Central memory CD8-positive, alpha-beta T cell (primary cell): ENCODE data around the gene HSD17B8.

Experiments
- ATAC-seq: fragments of 150-1000 bp; cut with Tn5 transposase; replicated peaks from 2 replicates; pipeline ENCODE4 v1.10.0; 2022; ENCODE audit warnings: mild to moderate bottlenecking, moderate FRiP score, moderate number of reproducible peaks; ENCODE audit not compliant: poor library complexity, severe bottlenecking; ENCODE audit errors: extremely low read depth
- DNase-seq, 2 donors: peaks; one replicate each; pipeline ENCODE4 v3.0.0; 2021; ENCODE audit warnings: low spot score in 2 of 2
- H3K27ac Mint-ChIP-seq: one replicate; pipeline ENCODE4 v1.8.0; 2022; ENCODE audit warnings: low read depth, mild to moderate bottlenecking, moderate library complexity, mixed read lengths
- H3K27me3 Mint-ChIP-seq: one replicate; pipeline ENCODE4 v1.8.0; 2022; ENCODE audit warnings: mixed read lengths
- H3K36me3 Mint-ChIP-seq: one replicate; pipeline ENCODE4 v1.8.0; 2022; ENCODE audit warnings: mild to moderate bottlenecking, moderate library complexity, mixed read lengths; ENCODE audit not compliant: insufficient read depth
- H3K4me1 Mint-ChIP-seq: one replicate; pipeline ENCODE4 v1.8.0; 2022; ENCODE audit warnings: mixed read lengths
- H3K4me3 Mint-ChIP-seq: one replicate; pipeline ENCODE4 v1.8.0; 2022; ENCODE audit warnings: mild to moderate bottlenecking, moderate library complexity, mixed read lengths
- H3K9me3 Mint-ChIP-seq: one replicate; pipeline ENCODE4 v1.8.0; 2022; ENCODE audit warnings: mixed read lengths

The HSD17B8 gene

DNA sequence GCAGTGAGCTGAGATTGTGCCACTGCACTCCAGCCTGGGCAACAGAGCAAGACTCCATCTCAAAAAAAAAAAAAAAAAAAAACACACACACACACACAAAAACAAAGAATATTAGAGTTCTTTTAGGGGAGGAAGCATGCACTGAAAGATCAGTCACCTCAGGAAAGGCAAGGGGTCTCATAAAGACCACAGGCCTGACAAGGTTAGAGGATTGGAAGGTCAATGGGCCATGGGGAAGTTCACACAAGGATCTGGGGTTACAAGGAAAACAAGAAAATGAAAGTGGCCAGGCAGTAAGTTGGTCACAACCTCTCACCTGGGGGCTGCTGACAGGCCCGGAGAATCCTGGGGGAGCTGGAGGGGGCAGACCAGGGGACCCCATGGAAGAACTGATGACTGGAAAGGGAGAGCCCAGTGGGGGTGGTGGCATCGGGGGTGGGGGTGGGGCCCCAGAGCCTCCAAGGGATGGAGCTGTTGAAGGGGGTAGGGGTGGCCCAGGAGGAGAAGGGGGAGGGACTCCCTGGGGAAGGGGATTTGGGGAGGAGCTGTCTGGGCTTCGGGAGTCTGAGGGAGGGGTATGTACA, 5.5 kb upstream of the HSD17B8 start:
- no peak for ATAC-seq
- Mint-ChIP-seq H3K9me3 (no peaks in the 10 kb centered on the region), H3K36me3 (peaks cover 42% of the 10 kb centered on the region)

GRCh38 chr6:33199687-33200218, 4.7 kb upstream of the HSD17B8 start:
- DNase-seq = no peak
- H3K27ac Mint-ChIP-seq = peak overlapping the region; percentile 99
- no peaks in the 10 kb centered on the region for H3K27me3 Mint-ChIP-seq
- H3K36me3 Mint-ChIP-seq = peaks cover 44% of the 10 kb centered on the region
- peak overlapping the region; percentile 99 for H3K4me3 Mint-ChIP-seq
- ATAC-seq = peak; percentile 15
- peaks cover 64% of the 10 kb centered on the region for H3K4me1 Mint-ChIP-seq
- H3K9me3 Mint-ChIP-seq = no peaks in the 10 kb centered on the region

More for the DNA sequence above, 5.5 kb upstream of the HSD17B8 start:
- no peak for DNase-seq
- Mint-ChIP-seq H3K4me1 (peaks cover 59% of the 10 kb centered on the region), H3K27me3 (no peaks in the 10 kb centered on the region), H3K4me3 (peak overlapping the region; percentile 99), H3K27ac (peak overlapping the region; percentile 99)

- H3K36me3 Mint-ChIP-seq = peaks cover 44% of the 10 kb centered on the region
- H3K9me3 Mint-ChIP-seq = no peaks in the 10 kb centered on the region
Measured at GRCh38 chr6:33200219-33201146, 4.0 kb upstream of the HSD17B8 start, which contains the start of the genes RXRB and SLC39A7. Gene RXRB (minus strand): TSS chr6:33200665. CDS start chr6:33200476, 189 bp downstream. Gene SLC39A7 (plus strand): TSS chr6:33200867. CDS start chr6:33201246, 379 bp downstream.

DNA sequence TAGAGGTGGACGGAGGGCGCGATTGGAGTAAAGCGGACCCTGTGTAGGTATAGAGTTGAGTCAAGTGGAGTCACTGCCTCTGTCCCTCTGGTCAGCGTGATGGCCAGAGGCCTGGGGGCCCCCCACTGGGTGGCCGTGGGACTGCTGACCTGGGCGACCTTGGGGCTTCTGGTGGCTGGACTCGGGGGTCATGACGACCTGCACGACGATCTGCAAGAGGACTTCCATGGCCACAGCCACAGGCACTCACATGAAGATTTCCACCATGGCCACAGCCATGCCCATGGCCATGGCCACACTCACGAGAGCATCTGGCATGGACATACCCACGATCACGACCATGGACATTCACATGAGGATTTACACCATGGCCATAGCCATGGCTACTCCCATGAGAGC, 3.3 kb upstream of the HSD17B8 start:
- ATAC-seq (no peak), DNase-seq (no peak)
- Mint-ChIP-seq H3K36me3 (peaks cover 41% of the 10 kb centered on the region), H3K4me3 (peak overlapping the region; percentile 99), H3K27me3 (no peaks in the 10 kb centered on the region), H3K9me3 (no peaks in the 10 kb centered on the region), H3K27ac (peak overlapping the region; percentile 99), H3K4me1 (peaks cover 78% of the 10 kb centered on the region)

More at GRCh38 chr6:33200219-33201146, 4.0 kb upstream of the HSD17B8 start, which contains the start of the genes RXRB and SLC39A7:
- H3K4me1 Mint-ChIP-seq = peaks cover 71% of the 10 kb centered on the region
- ATAC-seq = peak; percentile 80
- H3K4me3 Mint-ChIP-seq = peak within 1 kb of the TSS; percentile 99
- peak; percentile 90 to 97 for DNase-seq
- no peaks in the 10 kb centered on the region for H3K27me3 Mint-ChIP-seq
- peak within 1 kb of the TSS; percentile 99 for H3K27ac Mint-ChIP-seq

DNA sequence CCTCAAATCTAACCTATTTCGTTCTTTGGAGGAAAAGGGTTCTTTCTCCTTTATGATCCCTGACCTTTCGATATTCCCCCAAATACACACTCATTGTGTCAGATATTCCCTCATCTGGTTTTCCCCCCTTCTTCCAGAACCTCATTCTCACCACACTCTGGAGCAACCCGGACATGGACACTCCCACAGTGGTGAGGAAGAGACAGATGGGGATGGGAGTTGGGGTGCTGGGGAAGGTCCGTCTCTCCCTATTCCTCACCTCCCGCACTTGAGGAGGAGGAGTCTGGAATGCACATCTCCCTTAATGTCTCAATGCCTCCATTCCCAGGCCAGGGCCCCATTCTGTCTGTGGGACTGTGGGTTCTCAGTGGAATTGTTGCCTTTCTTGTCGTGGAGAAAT, 2.5 kb upstream of the HSD17B8 start:
- DNase-seq (no peak), ATAC-seq (no peak)
- Mint-ChIP-seq H3K27me3 (no peaks in the 10 kb centered on the region), H3K36me3 (peaks cover 37% of the 10 kb centered on the region), H3K4me3 (peak overlapping the region; percentile 99), H3K9me3 (no peaks in the 10 kb centered on the region), H3K27ac (peak overlapping the region; percentile 74), H3K4me1 (peaks cover 82% of the 10 kb centered on the region)

DNA sequence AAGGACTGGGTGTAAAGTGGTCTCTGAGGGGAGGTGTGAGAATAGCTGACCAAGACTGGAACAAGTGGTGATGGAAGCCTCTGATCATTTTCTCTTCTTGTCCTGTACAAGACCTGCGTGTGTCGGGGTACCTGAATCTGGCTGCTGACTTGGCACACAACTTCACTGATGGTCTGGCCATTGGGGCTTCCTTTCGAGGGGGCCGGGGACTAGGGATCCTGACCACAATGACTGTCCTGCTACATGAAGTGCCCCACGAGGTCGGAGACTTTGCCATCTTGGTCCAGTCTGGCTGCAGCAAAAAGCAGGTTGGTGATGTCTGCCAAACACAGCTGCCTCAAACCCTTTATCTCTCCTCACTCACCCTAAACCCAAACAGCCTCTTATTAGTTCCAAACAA, 1.7 kb upstream of the HSD17B8 start:
- peak overlapping the region; percentile 99 for H3K4me3 Mint-ChIP-seq
- no peak overlapping the region for H3K27ac Mint-ChIP-seq
- H3K4me1 Mint-ChIP-seq = peaks cover 78% of the 10 kb centered on the region
- ATAC-seq (no peak), DNase-seq (no peak)
- H3K36me3 Mint-ChIP-seq = peaks cover 31% of the 10 kb centered on the region
- no peaks in the 10 kb centered on the region for H3K27me3 Mint-ChIP-seq
- H3K9me3 Mint-ChIP-seq = no peaks in the 10 kb centered on the region

- Mint-ChIP-seq H3K4me1 (peaks cover 73% of the 10 kb centered on the region), H3K36me3 (peaks cover 37% of the 10 kb centered on the region), H3K27me3 (no peaks in the 10 kb centered on the region), H3K9me3 (no peaks in the 10 kb centered on the region), H3K27ac (peak overlapping the region; percentile 57), H3K4me3 (peak overlapping the region; percentile 99)
- DNase-seq = no peak
- no peak for ATAC-seq
Measured at GRCh38 chr6:33203443-33204164, 851 bp upstream of the HSD17B8 start.

GRCh38 chr6:33204165-33204414, 365 bp upstream of the HSD17B8 start:
- H3K4me3 Mint-ChIP-seq = peak overlapping the region; percentile 99
- peaks cover 42% of the 10 kb centered on the region for H3K36me3 Mint-ChIP-seq
- H3K4me1 Mint-ChIP-seq = peaks cover 73% of the 10 kb centered on the region

DNA sequence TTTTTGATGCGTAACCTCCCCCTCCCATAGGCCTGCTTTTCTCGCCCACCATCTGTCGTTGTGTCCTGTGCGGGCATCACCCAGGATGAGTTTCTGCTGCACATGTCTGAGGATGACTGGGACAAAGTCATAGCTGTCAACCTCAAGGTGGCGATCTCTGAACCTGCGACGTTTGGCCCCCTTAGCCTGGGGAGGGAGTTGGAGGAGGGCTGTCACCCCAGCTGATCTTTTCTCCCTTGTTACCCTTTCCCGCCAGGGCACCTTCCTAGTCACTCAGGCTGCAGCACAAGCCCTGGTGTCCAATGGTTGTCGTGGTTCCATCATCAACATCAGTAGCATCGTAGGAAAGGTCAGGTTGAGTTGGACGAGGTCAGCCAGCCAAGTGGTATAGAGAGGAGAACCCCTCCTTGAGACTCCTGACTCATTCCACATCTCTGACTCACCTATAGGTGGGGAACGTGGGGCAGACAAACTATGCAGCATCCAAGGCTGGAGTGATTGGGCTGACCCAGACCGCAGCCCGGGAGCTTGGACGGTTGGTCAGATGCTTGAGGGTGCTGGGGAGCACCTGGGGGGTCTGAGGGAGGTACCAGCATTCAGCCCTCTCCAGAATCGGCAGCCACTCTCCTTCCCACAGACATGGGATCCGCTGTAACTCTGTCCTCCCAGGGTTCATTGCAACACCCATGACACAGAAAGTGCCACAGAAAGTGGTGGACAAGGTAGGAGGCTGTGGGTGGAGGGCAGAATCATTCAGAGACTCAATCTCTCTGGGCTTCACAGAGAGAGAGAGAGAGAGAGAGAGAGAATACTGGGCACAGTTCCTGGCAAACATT, 954 bp downstream of the HSD17B8 start:
- ATAC-seq = no peak

More at GRCh38 chr6:33204165-33204414, 365 bp upstream of the HSD17B8 start:
- ATAC-seq (no peak), DNase-seq (no peak)
- peak overlapping the region; percentile 57 for H3K27ac Mint-ChIP-seq
- H3K27me3 Mint-ChIP-seq = no peaks in the 10 kb centered on the region
- H3K9me3 Mint-ChIP-seq = no peaks in the 10 kb centered on the region

DNA sequence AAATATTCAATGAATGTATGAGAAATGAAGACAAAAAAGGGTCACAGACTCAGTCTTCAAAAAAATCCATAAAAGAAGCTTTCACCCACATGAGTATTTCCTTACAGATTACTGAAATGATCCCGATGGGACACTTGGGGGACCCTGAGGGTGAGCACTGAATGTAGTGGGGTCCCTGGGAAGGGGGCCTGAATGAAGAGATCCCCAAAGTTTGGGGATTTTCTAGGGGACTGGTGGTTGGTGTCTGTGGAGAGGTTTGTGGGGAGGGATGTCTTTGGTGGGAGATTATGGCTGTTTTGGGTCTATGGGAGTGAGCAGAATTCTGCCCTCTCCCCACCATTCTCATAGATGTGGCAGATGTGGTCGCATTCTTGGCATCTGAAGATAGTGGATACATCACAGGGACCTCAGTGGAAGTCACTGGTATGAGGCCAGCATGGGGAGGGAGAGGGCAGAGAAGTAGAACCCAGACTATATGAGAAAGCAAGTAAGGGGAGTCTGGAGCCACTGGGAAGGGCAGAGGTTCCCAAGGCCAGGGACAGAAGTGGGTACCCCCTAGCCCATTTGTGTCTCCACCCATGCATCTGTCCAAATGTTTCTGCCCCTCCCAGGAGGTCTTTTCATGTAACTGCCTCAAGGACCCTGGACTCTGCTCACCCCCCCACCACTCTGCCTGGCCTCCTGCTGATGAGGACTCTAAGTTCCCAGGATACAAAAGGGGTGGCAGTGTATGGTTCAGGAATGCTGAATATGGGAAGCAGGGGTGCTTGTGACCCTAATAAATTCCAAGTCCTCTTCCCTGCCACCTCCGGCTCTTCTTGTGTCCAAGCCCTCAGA, 1.8 kb downstream of the HSD17B8 start:
- Mint-ChIP-seq H3K27me3 (no peaks in the 10 kb centered on the region), H3K27ac (no peak overlapping the region), H3K4me3 (peak overlapping the region; percentile 99), H3K9me3 (no peaks in the 10 kb centered on the region), H3K4me1 (peaks cover 66% of the 10 kb centered on the region), H3K36me3 (peaks cover 38% of the 10 kb centered on the region)
- no peak for DNase-seq
- no peak for ATAC-seq

More for the DNA sequence above, 954 bp downstream of the HSD17B8 start:
- H3K27me3 Mint-ChIP-seq = no peaks in the 10 kb centered on the region
- peak overlapping the region; percentile 99 for H3K4me3 Mint-ChIP-seq
- H3K36me3 Mint-ChIP-seq = peaks cover 38% of the 10 kb centered on the region
- no peak for DNase-seq
- H3K4me1 Mint-ChIP-seq = peaks cover 73% of the 10 kb centered on the region
- H3K9me3 Mint-ChIP-seq = no peaks in the 10 kb centered on the region
- H3K27ac Mint-ChIP-seq = peak overlapping the region; percentile 71

GRCh38 chr6:33206864-33207551, 2.6 kb downstream of the HSD17B8 start:
- H3K27me3 Mint-ChIP-seq = no peaks in the 10 kb centered on the region

More at GRCh38 chr6:33206864-33207551, 2.6 kb downstream of the HSD17B8 start:
- DNase-seq = no peak
- no peaks in the 10 kb centered on the region for H3K9me3 Mint-ChIP-seq
- H3K36me3 Mint-ChIP-seq = peaks cover 40% of the 10 kb centered on the region
- no peak for ATAC-seq
- no peak overlapping the region for H3K27ac Mint-ChIP-seq
- H3K4me1 Mint-ChIP-seq = peaks cover 60% of the 10 kb centered on the region
- peak overlapping the region; percentile 99 for H3K4me3 Mint-ChIP-seq
